Measurements from ENCODE around the gene IFT57.

The IFT57 gene

GRCh38 chr3:108125153-108125543 lies 97.1 kb downstream of the IFT57 start:
- DNase-seq (ENCODE audit: low read depth) = no peak
- Histone ChIP-seq H3K9ac (ENCODE audit: low read length) (no peak overlapping the region), H3K4me3 (ENCODE audit: low read length) (no peak overlapping the region), H3K36me3 (ENCODE audit: control insufficient read depth, insufficient read depth, low read length, severe bottlenecking) (no peaks in the 10 kb centered on the region), H3K27me3 (replicated peaks; ENCODE audit: control insufficient read depth, insufficient read depth, low read length) (peaks cover 3% of the 10 kb centered on the region), H3K9me3 (ENCODE audit: control insufficient read depth, low read length) (no peaks in the 10 kb centered on the region), H3K4me1 (ENCODE audit: control insufficient read depth, insufficient read depth, low read length) (no peaks in the 10 kb centered on the region)

GRCh38 chr3:108124337-108125152 lies 97.7 kb downstream of the IFT57 start:
- H3K9ac ChIP-seq (ENCODE audit: low read length) = no peak overlapping the region
- DNase-seq (ENCODE audit: low read depth) = no peak
- peaks cover 3% of the 10 kb centered on the region for H3K27me3 ChIP-seq (replicated peaks; ENCODE audit: control insufficient read depth, insufficient read depth, low read length)
- no peaks in the 10 kb centered on the region for H3K4me1 ChIP-seq (ENCODE audit: control insufficient read depth, insufficient read depth, low read length)
- no peak overlapping the region for H3K4me3 ChIP-seq (ENCODE audit: low read length)
- no peaks in the 10 kb centered on the region for H3K36me3 ChIP-seq (ENCODE audit: control insufficient read depth, insufficient read depth, low read length, severe bottlenecking)
- H3K9me3 ChIP-seq (ENCODE audit: control insufficient read depth, low read length) = no peaks in the 10 kb centered on the region

- DNase-seq (ENCODE audit: low read depth) = no peak
- Histone ChIP-seq H3K9ac (ENCODE audit: low read length) (no peak overlapping the region), H3K36me3 (ENCODE audit: control insufficient read depth, insufficient read depth, low read length, severe bottlenecking) (no peaks in the 10 kb centered on the region), H3K4me3 (ENCODE audit: low read length) (no peak overlapping the region), H3K27me3 (replicated peaks; ENCODE audit: control insufficient read depth, insufficient read depth, low read length) (peaks cover 3% of the 10 kb centered on the region), H3K4me1 (ENCODE audit: control insufficient read depth, insufficient read depth, low read length) (no peaks in the 10 kb centered on the region), H3K9me3 (ENCODE audit: control insufficient read depth, low read length) (no peaks in the 10 kb centered on the region)
Measured at GRCh38 chr3:108123326-108123725, 98.9 kb downstream of the IFT57 start.

- DNase-seq (ENCODE audit: low read depth) = no peak
- Histone ChIP-seq H3K36me3 (ENCODE audit: control insufficient read depth, insufficient read depth, low read length, severe bottlenecking) (no peaks in the 10 kb centered on the region), H3K4me1 (ENCODE audit: control insufficient read depth, insufficient read depth, low read length) (no peaks in the 10 kb centered on the region), H3K9me3 (ENCODE audit: control insufficient read depth, low read length) (no peaks in the 10 kb centered on the region), H3K27me3 (replicated peaks; ENCODE audit: control insufficient read depth, insufficient read depth, low read length) (peaks cover 3% of the 10 kb centered on the region), H3K9ac (ENCODE audit: low read length) (no peak overlapping the region), H3K4me3 (ENCODE audit: low read length) (no peak overlapping the region)
Measured at GRCh38 chr3:108122276-108122675, 99.9 kb downstream of the IFT57 start.

- no peak for DNase-seq (ENCODE audit: low read depth)
- H3K4me3 ChIP-seq (ENCODE audit: low read length) = no peak overlapping the region
- no peaks in the 10 kb centered on the region for H3K4me1 ChIP-seq (ENCODE audit: control insufficient read depth, insufficient read depth, low read length)
- H3K36me3 ChIP-seq (ENCODE audit: control insufficient read depth, insufficient read depth, low read length, severe bottlenecking) = no peaks in the 10 kb centered on the region
- H3K27me3 ChIP-seq (replicated peaks; ENCODE audit: control insufficient read depth, insufficient read depth, low read length) = peaks cover 3% of the 10 kb centered on the region
- H3K9me3 ChIP-seq (ENCODE audit: control insufficient read depth, low read length) = no peaks in the 10 kb centered on the region
- H3K9ac ChIP-seq (ENCODE audit: low read length) = no peak overlapping the region
Measured at GRCh38 chr3:108119398-108120104, 102.7 kb downstream of the IFT57 start.

- no peak for DNase-seq (ENCODE audit: low read depth)
- Histone ChIP-seq H3K4me1 (ENCODE audit: control insufficient read depth, insufficient read depth, low read length) (no peaks in the 10 kb centered on the region), H3K4me3 (ENCODE audit: low read length) (no peak overlapping the region), H3K9me3 (ENCODE audit: control insufficient read depth, low read length) (no peaks in the 10 kb centered on the region), H3K9ac (ENCODE audit: low read length) (no peak overlapping the region), H3K27me3 (replicated peaks; ENCODE audit: control insufficient read depth, insufficient read depth, low read length) (no peaks in the 10 kb centered on the region), H3K36me3 (ENCODE audit: control insufficient read depth, insufficient read depth, low read length, severe bottlenecking) (no peaks in the 10 kb centered on the region)
Measured at GRCh38 chr3:108118038-108118768, 104.0 kb downstream of the IFT57 start.

GRCh38 chr3:108117241-108117775 lies 104.9 kb downstream of the IFT57 start:
- Histone ChIP-seq H3K9me3 (ENCODE audit: control insufficient read depth, low read length) (no peaks in the 10 kb centered on the region), H3K4me1 (ENCODE audit: control insufficient read depth, insufficient read depth, low read length) (no peaks in the 10 kb centered on the region), H3K4me3 (ENCODE audit: low read length) (no peak overlapping the region), H3K36me3 (ENCODE audit: control insufficient read depth, insufficient read depth, low read length, severe bottlenecking) (no peaks in the 10 kb centered on the region), H3K9ac (ENCODE audit: low read length) (no peak overlapping the region), H3K27me3 (replicated peaks; ENCODE audit: control insufficient read depth, insufficient read depth, low read length) (no peaks in the 10 kb centered on the region)
- DNase-seq (ENCODE audit: low read depth) = no peak

GRCh38 chr3:108114423-108115065 lies 107.7 kb downstream of the IFT57 start:
- no peaks in the 10 kb centered on the region for H3K4me1 ChIP-seq (ENCODE audit: control insufficient read depth, insufficient read depth, low read length)
- no peak for DNase-seq (ENCODE audit: low read depth)
- no peak overlapping the region for H3K9ac ChIP-seq (ENCODE audit: low read length)
- no peaks in the 10 kb centered on the region for H3K36me3 ChIP-seq (ENCODE audit: control insufficient read depth, insufficient read depth, low read length, severe bottlenecking)
- no peak overlapping the region for H3K4me3 ChIP-seq (ENCODE audit: low read length)
- no peaks in the 10 kb centered on the region for H3K9me3 ChIP-seq (ENCODE audit: control insufficient read depth, low read length)
- H3K27me3 ChIP-seq (replicated peaks; ENCODE audit: control insufficient read depth, insufficient read depth, low read length) = no peaks in the 10 kb centered on the region

- Histone ChIP-seq H3K4me1 (ENCODE audit: control insufficient read depth, insufficient read depth, low read length) (no peaks in the 10 kb centered on the region), H3K27me3 (replicated peaks; ENCODE audit: control insufficient read depth, insufficient read depth, low read length) (no peaks in the 10 kb centered on the region), H3K9ac (ENCODE audit: low read length) (no peak overlapping the region), H3K9me3 (ENCODE audit: control insufficient read depth, low read length) (no peaks in the 10 kb centered on the region), H3K36me3 (ENCODE audit: control insufficient read depth, insufficient read depth, low read length, severe bottlenecking) (no peaks in the 10 kb centered on the region), H3K4me3 (ENCODE audit: low read length) (no peak overlapping the region)
- no peak for DNase-seq (ENCODE audit: low read depth)
Measured at GRCh38 chr3:108113975-108114374, 108.2 kb downstream of the IFT57 start.

- DNase-seq (ENCODE audit: low read depth) = no peak
- Histone ChIP-seq H3K27me3 (replicated peaks; ENCODE audit: control insufficient read depth, insufficient read depth, low read length) (no peaks in the 10 kb centered on the region), H3K4me3 (ENCODE audit: low read length) (no peak overlapping the region), H3K36me3 (ENCODE audit: control insufficient read depth, insufficient read depth, low read length, severe bottlenecking) (no peaks in the 10 kb centered on the region), H3K9me3 (ENCODE audit: control insufficient read depth, low read length) (no peaks in the 10 kb centered on the region), H3K9ac (ENCODE audit: low read length) (no peak overlapping the region), H3K4me1 (ENCODE audit: control insufficient read depth, insufficient read depth, low read length) (peaks cover 4% of the 10 kb centered on the region)
Measured at GRCh38 chr3:108110934-108111333, 111.3 kb downstream of the IFT57 start.
